Forelimb muscle (tissue), 1 donor: ENCODE results near the gene SLC5A5. TPM values are rescaled to one million over a fixed set of nuclear protein-coding genes. Genes with fewer than 3 reads are reported as not detected.

Source experiments
- polyA plus RNA-seq: library from polyadenylated mRNA; unstranded; fragments of 120-200 nt; gene quantifications from one replicate; pipeline ENCODE4 v1.2.1, GENCODE V29; 2013; ENCODE audit not compliant: insufficient read length

SLC5A5 gene
- polyA plus RNA-seq, 1 donor, result not detected

Other genes with a start within 250 kb of the SLC5A5 start
- gene UNC13A, start 183.6 kb upstream of the SLC5A5 start, polyA plus RNA-seq, result 0.10 TPM
- gene MAP1S, start 152.5 kb upstream of the SLC5A5 start, polyA plus RNA-seq, result 28.4 TPM
- 0.83 TPM for gene FCHO1, start 120.5 kb upstream of the SLC5A5 start, polyA plus RNA-seq
- not detected for gene B3GNT3, start 76.8 kb upstream of the SLC5A5 start, polyA plus RNA-seq
- not detected for gene INSL3, start 50.4 kb upstream of the SLC5A5 start, polyA plus RNA-seq
- gene JAK3, start 24.0 kb upstream of the SLC5A5 start, polyA plus RNA-seq, result 1.9 TPM
- 2,721 TPM for gene RPL18A, start 12.0 kb upstream of the SLC5A5 start, polyA plus RNA-seq
- 54.8 TPM for gene CCDC124, start 61.1 kb downstream of the SLC5A5 start, polyA plus RNA-seq
- 0.97 TPM for gene KCNN1, start 95.2 kb downstream of the SLC5A5 start, polyA plus RNA-seq
- 4.8 TPM for gene ARRDC2, start 136.2 kb downstream of the SLC5A5 start, polyA plus RNA-seq
- gene IL12RB1, start 215.0 kb downstream of the SLC5A5 start, polyA plus RNA-seq, result 0.35 TPM
- 11.4 TPM for gene MAST3, start 225.8 kb downstream of the SLC5A5 start, polyA plus RNA-seq